ENCODE data around the gene ARPC3.

The ARPC3 gene

GRCh38 chr12:110403146-110403975, 46.8 kb downstream of the ARPC3 start, which contains the start of gene ANAPC7:
Gene ANAPC7 (minus strand): TSS chr12:110403708. CDS start chr12:110403627, 81 bp downstream.
- H3K4me3 ChIP-seq (ENCODE audit: low read depth, low read length), result peak within 1 kb of the TSS; percentile 83
- no peaks in the 10 kb centered on the region for H3K9me3 ChIP-seq (ENCODE audit: severe bottlenecking)
- peaks cover 39% of the 10 kb centered on the region for H3K36me3 ChIP-seq
- H3K27me3 ChIP-seq (ENCODE audit: insufficient read depth, low read depth, severe bottlenecking), result no peaks in the 10 kb centered on the region
- peak; percentile 92 for DNase-seq
- peak within 1 kb of the TSS; percentile 97 for H3K27ac ChIP-seq
- TF ChIP-seq, protein P1, sequence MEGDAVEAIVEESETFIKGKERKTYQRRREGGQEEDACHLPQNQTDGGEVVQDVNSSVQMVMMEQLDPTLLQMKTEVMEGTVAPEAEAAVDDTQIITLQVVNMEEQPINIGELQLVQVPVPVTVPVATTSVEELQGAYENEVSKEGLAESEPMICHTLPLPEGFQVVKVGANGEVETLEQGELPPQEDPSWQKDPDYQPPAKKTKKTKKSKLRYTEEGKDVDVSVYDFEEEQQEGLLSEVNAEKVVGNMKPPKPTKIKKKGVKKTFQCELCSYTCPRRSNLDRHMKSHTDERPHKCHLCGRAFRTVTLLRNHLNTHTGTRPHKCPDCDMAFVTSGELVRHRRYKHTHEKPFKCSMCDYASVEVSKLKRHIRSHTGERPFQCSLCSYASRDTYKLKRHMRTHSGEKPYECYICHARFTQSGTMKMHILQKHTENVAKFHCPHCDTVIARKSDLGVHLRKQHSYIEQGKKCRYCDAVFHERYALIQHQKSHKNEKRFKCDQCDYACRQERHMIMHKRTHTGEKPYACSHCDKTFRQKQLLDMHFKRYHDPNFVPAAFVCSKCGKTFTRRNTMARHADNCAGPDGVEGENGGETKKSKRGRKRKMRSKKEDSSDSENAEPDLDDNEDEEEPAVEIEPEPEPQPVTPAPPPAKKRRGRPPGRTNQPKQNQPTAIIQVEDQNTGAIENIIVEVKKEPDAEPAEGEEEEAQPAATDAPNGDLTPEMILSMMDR (IDR thresholded peaks at IDR 0.05; ENCODE audit: low read depth, low read length), result no peak

Data from WERI-Rb-1 (cell line).